Esophagus (tissue), 2 donors: ENCODE results near the gene FAM110A. TPM values are rescaled to one million over a fixed set of nuclear protein-coding genes. Genes with fewer than 3 reads are reported as not detected.

Source experiments
- H3K27ac ChIP-seq, 2 donors: one replicate each; pipeline ENCODE4 v1.5.1; 2013; ENCODE audit warnings: low read depth in 2 of 2, mild to moderate bottlenecking in 2 of 2, inconsistent platforms in 1 of 2, low read length in 1 of 2, moderate library complexity in 1 of 2
- H3K27me3 ChIP-seq, 2 donors: one replicate each; pipeline ENCODE4 v1.6.1; 2013; ENCODE audit warnings: low read length in 2 of 2, control low read depth in 1 of 2, mild to moderate bottlenecking in 1 of 2; ENCODE audit not compliant: insufficient read depth in 2 of 2, control insufficient read depth in 1 of 2
- H3K36me3 ChIP-seq, 2 donors: one replicate each; pipeline ENCODE4 v1.6.1; 2013; ENCODE audit warnings: low read length in 1 of 2; ENCODE audit not compliant: control insufficient read depth in 2 of 2, insufficient read depth in 2 of 2
- H3K4me1 ChIP-seq, 2 donors: one replicate each; pipeline ENCODE4 v1.6.1; 2013; ENCODE audit warnings: low read length in 1 of 2; ENCODE audit not compliant: control insufficient read depth in 2 of 2, insufficient read depth in 2 of 2
- H3K4me3 ChIP-seq, 2 donors: one replicate each; pipeline ENCODE4 v1.5.1; 2013; ENCODE audit warnings: low read length in 2 of 2, mild to moderate bottlenecking in 2 of 2, low read depth in 1 of 2, moderate library complexity in 1 of 2
- H3K9me3 ChIP-seq, 2 donors: one replicate each; pipeline ENCODE4 v1.6.1; 2013; ENCODE audit warnings: mild to moderate bottlenecking in 2 of 2, low read depth in 1 of 2, low read length in 1 of 2, moderate library complexity in 1 of 2; ENCODE audit not compliant: control insufficient read depth in 2 of 2, insufficient read depth in 1 of 2
- WGBS, 2 donors: extraction: QIAGEN DNeasy Blood & Tissue Kit; methylation state at CpG; one replicate each; pipeline ENCODE4 v1.1.7; 2013; 5-methylcytosine and 5-hydroxymethylcytosine counted together
- polyA plus RNA-seq, 2 donors: library from polyadenylated mRNA; stranded (reverse); fragments of 200-250 nt; gene quantifications; one replicate each; pipeline ENCODE4 v1.2.3, GENCODE V29; 2013
- donor health status: healthy with polysubstance abuse.
- donor health status: Bipolar disorder and iron deficiency.

Gene FAM110A
- polyA plus RNA-seq, 2 donors, result 24.6 to 27.0 TPM

GRCh38 chr20:865440-865839 is 31.9 kb downstream of the FAM110A start:
- WGBS, 2 donors, result 96 to 100% methylated on average over 1 of the region's 1 CpG
- H3K36me3 ChIP-seq, result no peaks in the 10 kb centered on the region

DNA sequence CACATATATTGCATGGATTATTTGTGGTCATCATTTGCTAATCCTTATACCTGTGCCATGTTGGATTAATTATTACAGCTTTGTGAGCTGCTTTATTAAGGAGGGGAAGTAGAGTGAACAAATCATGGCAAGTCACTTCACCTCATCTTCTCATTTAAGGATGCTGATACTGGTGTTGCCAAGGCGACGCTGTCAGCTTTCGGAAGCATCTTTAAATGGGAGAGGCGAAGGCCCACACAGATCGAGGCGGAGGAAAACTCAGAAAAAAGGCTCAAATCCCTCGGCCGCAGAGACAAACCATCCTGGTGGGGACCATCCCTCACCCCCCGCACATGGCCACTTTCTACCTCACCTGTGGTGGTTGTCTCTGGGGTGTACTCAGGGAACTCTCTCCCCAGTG is 34.8 kb downstream of the FAM110A start:
- no peaks in the 10 kb centered on the region for H3K36me3 ChIP-seq
- no peak overlapping the region for H3K4me3 ChIP-seq
- no peaks in the 10 kb centered on the region for H3K9me3 ChIP-seq
- H3K27me3 ChIP-seq, result no peaks in the 10 kb centered on the region
- no peak overlapping the region for H3K27ac ChIP-seq
- no peaks in the 10 kb centered on the region for H3K4me1 ChIP-seq
- 93 to 95% methylated on average over 9 of the region's 9 CpGs for WGBS, 2 donors

More at GRCh38 chr20:865440-865839, 31.9 kb downstream of the FAM110A start:
- H3K9me3 ChIP-seq, result no peaks in the 10 kb centered on the region
- no peaks in the 10 kb centered on the region for H3K27me3 ChIP-seq
- no peak overlapping the region for H3K4me3 ChIP-seq
- H3K4me1 ChIP-seq, result no peaks in the 10 kb centered on the region
- no peak overlapping the region for H3K27ac ChIP-seq

- no peaks in the 10 kb centered on the region for H3K9me3 ChIP-seq
- 58 to 82% methylated on average over 5 of the region's 5 CpGs for WGBS, 2 donors
- H3K36me3 ChIP-seq, result no peaks in the 10 kb centered on the region
- peaks cover 3 to 4% of the 10 kb centered on the region in 2 donors for H3K4me1 ChIP-seq
- no peak overlapping the region for H3K4me3 ChIP-seq
- no peak overlapping the region for H3K27ac ChIP-seq
- H3K27me3 ChIP-seq, result no peaks in the 10 kb centered on the region
Measured at GRCh38 chr20:869606-870005, 36.1 kb downstream of the FAM110A start.

DNA sequence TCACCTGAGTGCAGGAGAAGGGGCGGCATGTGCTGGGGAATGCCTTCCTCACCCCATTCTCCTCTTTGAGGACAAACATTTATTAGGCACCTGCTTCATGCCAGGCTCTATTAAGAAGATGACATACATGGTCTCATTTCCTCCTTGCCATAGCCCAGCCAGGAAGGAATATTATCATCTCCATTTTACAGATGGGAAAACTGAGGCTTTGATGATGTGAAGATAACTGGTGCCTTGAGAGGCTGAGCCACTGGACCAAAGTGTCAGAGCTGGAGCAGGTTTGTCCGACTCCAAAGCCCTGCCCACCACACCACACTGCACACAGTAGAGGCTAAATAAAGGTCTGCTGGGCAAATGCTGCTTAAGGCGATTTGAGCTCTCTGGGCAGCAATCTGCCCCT is 37.2 kb downstream of the FAM110A start:
- no peaks in the 10 kb centered on the region for H3K36me3 ChIP-seq
- H3K9me3 ChIP-seq, result no peaks in the 10 kb centered on the region
- H3K27me3 ChIP-seq, result no peaks in the 10 kb centered on the region
- 75 to 92% methylated on average over 3 of the region's 3 CpGs for WGBS, 2 donors
- H3K27ac ChIP-seq, result no peak overlapping the region
- H3K4me1 ChIP-seq, result peaks cover 3 to 4% of the 10 kb centered on the region in 2 donors
- no peak overlapping the region for H3K4me3 ChIP-seq

GRCh38 chr20:871436-871835 is 37.9 kb downstream of the FAM110A start:
- H3K4me3 ChIP-seq, result no peak overlapping the region
- no peaks in the 10 kb centered on the region for H3K36me3 ChIP-seq
- H3K27me3 ChIP-seq, result no peaks in the 10 kb centered on the region
- no peaks in the 10 kb centered on the region for H3K9me3 ChIP-seq
- peaks cover 3 to 4% of the 10 kb centered on the region in 2 donors for H3K4me1 ChIP-seq
- H3K27ac ChIP-seq, result no peak overlapping the region

DNA sequence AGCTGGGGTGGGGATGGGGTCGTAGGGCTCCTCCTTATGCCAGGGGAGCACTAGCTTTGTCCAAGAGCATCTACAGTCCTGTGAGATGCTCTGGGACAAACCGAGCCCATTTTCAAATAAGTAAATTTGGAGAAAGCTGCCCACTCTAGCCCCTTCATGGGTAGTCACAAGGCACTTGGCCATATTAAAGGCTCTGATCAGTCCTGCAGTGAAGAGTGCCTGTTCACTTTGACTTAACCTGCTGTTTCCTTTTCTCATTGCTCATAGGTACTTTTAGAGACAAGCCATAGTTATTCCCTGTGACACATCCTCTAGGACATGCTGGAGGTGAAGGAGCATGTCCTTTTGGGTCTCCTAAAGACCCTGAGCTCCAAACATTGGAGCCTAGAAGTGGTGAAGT is 38.4 kb downstream of the FAM110A start:
- no peak overlapping the region for H3K4me3 ChIP-seq
- no peaks in the 10 kb centered on the region for H3K27me3 ChIP-seq
- H3K4me1 ChIP-seq, result peaks cover 3 to 4% of the 10 kb centered on the region in 2 donors
- 70 to 86% methylated on average over 2 of the region's 2 CpGs for WGBS, 2 donors
- no peaks in the 10 kb centered on the region for H3K9me3 ChIP-seq
- H3K27ac ChIP-seq, result no peak overlapping the region
- H3K36me3 ChIP-seq, result no peaks in the 10 kb centered on the region

DNA sequence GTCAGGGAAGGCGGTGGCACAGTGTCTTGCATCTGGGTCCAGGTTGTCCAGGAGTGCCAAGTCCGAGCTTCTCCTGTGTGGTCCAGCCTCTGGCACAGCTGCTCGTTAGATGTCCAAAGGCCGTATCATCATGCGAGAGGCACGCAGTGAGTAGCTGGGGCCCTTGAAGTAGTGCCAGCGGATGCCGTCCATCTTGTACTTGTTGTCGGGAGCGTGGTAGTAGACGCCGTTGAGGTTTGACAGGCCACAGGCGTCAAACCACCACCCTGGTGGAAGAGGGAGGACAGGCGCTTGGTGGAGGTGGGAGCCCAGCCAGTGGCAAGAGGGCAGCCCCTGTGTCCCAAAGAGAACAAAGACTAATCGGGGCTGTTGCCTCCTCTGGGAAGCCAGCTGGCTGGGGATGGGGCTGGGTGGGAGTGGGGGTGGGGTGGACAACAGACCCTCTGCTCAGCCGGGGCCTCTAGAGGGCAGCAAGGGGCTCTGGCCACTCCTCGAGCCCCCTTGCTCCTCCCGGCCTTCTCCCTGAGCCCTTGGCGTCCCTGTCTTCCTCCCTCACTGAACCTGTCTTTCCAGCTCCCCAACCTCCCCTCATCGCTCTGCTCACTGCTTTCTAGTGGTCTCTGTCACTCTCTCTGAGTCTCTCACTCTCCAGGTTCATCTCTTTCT is 39.5 kb downstream of the FAM110A start:
- 59 to 63% methylated on average over 19 to 20 of the region's 20 CpGs for WGBS, 2 donors
- Histone ChIP-seq H3K36me3 (no peaks in the 10 kb centered on the region), H3K9me3 (no peaks in the 10 kb centered on the region), H3K27me3 (no peaks in the 10 kb centered on the region), H3K27ac (no peak overlapping the region), H3K4me3 (no peak overlapping the region), H3K4me1 (peaks cover 3 to 4% of the 10 kb centered on the region in 2 donors)

DNA sequence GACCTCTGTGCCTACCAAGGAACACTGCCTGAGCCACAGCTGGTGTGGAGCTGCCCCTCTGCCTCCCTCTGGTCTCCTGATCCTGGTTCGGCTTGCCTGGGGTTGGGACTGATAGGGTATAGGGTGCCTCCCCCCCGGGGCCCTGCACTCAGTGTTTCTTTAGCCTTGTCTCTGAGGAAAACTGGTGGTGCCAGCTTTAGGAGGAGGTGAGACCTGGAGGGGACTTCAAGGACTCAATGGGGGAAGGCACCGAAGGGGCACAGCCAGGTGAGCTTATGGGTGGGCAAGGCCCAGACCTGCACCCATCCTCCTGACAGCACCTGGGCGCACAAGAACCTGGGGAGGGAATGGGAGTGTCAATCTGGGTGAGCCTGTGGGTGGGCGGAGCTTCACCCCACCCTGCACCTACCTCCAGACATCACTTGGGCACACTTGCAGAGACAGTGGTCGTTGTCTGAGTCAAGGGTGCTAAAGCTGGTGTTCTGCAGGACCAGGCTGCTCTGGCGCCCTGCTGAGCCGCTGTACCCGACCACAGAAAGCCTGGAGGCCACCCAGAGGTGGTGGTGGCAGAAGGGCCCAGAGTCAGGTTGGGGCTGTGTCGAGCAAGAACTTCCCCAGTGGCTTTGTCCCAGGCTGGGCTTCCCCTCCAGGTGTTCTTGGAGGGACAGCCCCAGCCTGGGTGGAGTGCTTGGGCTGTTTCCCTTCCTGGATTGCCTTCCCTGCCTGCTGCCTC is 40.5 kb downstream of the FAM110A start:
- Histone ChIP-seq H3K9me3 (no peaks in the 10 kb centered on the region), H3K36me3 (no peaks in the 10 kb centered on the region), H3K27ac (no peak overlapping the region), H3K4me1 (peaks cover 3 to 4% of the 10 kb centered on the region in 2 donors), H3K4me3 (no peak overlapping the region), H3K27me3 (no peaks in the 10 kb centered on the region)
- 69 to 76% methylated on average over 9 to 10 of the region's 10 CpGs for WGBS, 2 donors

GRCh38 chr20:875115-875514 is 41.6 kb downstream of the FAM110A start:
- Histone ChIP-seq H3K27me3 (no peaks in the 10 kb centered on the region), H3K27ac (no peak overlapping the region), H3K4me3 (no peak overlapping the region), H3K36me3 (no peaks in the 10 kb centered on the region), H3K4me1 (peaks cover 3 to 4% of the 10 kb centered on the region in 2 donors), H3K9me3 (no peaks in the 10 kb centered on the region)
- 78 to 80% methylated on average over 4 of the region's 4 CpGs for WGBS, 2 donors

DNA sequence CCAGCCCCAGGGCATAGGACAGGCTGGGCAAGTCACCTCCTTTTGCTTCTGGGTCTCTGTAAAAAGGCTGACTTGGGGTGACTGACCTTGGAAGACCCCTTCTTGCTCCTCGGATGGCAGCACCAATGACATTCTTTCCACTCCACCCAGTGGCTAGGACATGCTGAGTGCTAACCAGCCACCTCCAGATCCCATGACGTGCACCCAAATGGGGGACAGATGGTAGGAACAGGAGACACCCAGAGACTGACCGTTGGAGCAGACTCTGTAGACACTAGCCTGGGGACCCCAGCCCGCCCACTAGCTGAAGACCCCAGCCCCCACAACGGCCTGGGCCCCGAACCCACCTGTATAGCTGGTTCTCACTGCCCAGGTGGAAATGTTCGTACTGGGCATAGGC is 44.3 kb downstream of the FAM110A start:
- no peaks in the 10 kb centered on the region for H3K9me3 ChIP-seq
- no peaks in the 10 kb centered on the region for H3K27me3 ChIP-seq
- WGBS, 2 donors, result 78 to 84% methylated on average over 7 of the region's 7 CpGs
- H3K27ac ChIP-seq, result no peak overlapping the region
- peaks cover 3 to 4% of the 10 kb centered on the region in 2 donors for H3K4me1 ChIP-seq
- no peak overlapping the region for H3K4me3 ChIP-seq
- no peaks in the 10 kb centered on the region for H3K36me3 ChIP-seq
